ENCODE results near the gene WFDC2. TPM values are rescaled to one million over a fixed set of nuclear protein-coding genes. Genes with fewer than 3 reads are reported as not detected.

Gene WFDC2, protein sequence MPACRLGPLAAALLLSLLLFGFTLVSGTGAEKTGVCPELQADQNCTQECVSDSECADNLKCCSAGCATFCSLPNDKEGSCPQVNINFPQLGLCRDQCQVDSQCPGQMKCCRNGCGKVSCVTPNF
- total RNA-seq (2014; rRNA removed; shearing (Covaris generic)), result not detected in 2 replicates

GRCh38 chr20:45469336-45470261 lies at the start of gene WFDC2:
TSS of gene WFDC2 (plus strand) at chr20:45469753. CDS start at chr20:45469782, 29 bp downstream.
- no peak for DNase-seq (ENCODE audit: low read depth)

DNA sequence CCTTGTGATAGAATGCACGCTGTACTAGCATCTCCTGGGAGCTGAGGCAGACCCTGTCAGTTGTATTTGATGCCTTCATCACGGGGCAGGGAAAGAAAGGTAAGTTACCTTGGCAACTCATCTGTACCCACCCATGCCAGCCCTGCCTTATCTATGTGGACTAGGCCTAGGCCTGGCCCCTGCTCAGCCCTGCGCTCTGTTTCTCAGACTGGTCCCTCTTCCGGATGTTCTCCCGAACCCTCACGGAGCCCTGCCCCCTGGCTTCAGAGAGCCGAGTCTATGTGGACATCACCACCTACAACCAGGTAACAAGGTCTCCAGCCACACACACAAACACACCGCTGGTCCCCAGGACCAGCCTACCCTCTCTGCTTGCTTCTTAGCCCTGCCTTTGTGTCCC lies 49.4 kb upstream of the WFDC2 start:
- DNase-seq (ENCODE audit: low read depth), result no peak

- DNase-seq (ENCODE audit: low read depth), result no peak
Observed at GRCh38 chr20:45423700-45424099, 45.9 kb upstream of the WFDC2 start.

- no peak for DNase-seq (ENCODE audit: low read depth)
Observed at GRCh38 chr20:45425561-45425960, 44.0 kb upstream of the WFDC2 start.

DNA sequence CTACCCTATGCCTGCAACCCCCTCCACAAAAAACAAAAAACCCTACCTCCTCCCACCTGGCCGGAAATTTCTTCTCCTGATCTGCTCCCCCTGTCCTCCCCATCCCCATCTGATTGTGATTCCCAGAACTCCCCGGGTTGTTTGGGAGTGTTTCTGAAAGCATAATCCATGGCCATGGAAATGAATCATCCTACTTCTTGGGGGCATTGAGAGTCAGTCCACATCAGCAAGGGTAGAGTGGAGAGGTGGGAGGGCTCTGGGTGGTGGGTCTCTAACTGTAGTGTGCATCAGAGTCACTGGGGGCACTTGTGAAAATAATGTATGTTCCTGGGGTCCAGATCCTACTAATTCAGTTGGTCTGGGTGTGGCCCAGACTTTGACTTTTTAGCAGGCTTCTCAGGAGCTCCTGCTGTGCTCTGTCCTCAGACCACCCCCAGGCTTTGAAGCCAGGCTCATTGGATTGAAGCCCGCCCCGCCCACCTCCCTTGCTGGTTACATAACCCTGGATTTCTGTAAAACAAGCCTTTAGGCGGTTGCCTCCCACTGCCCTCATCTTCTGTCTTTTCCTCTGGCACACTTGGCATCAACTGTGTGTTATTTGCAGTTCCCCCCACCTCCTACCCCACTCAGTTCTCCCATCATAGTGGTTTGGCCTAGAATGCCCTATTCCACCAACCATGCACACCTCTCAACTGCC lies 43.1 kb upstream of the WFDC2 start:
- DNase-seq (ENCODE audit: low read depth), result no peak

- DNase-seq (ENCODE audit: low read depth), result no peak
Observed at GRCh38 chr20:45427236-45428149, 42.1 kb upstream of the WFDC2 start.

DNA sequence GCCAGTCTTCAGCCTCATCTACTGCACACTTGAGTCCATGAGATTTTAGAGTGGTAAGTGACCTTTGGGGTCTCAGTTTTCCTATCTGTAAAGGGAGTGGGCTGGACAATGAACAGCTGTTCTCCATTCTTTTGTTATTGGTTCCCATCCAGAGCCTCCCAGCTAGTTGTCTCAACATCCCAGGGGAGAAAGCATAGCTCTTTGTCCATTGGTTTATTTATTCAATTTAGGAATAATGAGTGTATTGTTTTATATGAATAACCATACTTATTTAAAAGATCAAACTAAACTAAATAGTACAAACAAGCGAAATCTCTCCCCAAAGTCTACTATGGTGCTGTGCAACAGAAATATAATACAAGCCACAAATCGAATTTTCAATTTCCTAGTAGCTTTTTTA lies 39.9 kb upstream of the WFDC2 start:
- no peak for DNase-seq (ENCODE audit: low read depth)

- no peak for DNase-seq (ENCODE audit: low read depth)
Observed at GRCh38 chr20:45432294-45432693, 37.3 kb upstream of the WFDC2 start.

GRCh38 chr20:45433316-45433715 lies 36.2 kb upstream of the WFDC2 start:
- peak; percentile 51 for DNase-seq (ENCODE audit: low read depth)

DNA sequence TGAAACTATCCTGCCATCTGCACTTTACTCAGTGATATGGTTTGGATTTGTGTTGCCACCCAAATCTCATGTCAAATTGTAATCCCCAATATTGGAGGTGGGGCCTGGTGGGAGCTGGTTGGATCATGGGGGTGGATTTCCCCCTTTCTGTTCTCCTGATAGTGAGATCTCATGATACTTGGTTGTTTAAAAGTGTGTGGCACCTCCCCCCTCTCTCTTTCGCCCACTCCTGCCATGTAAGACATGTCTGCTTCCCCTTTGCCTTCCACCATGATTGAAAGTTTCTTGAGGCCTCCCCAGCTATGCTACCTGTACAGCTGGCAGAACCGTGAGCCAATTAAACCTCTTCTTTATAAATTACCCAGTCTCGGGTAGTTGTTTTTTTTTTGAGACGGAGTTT lies 35.6 kb upstream of the WFDC2 start:
- no peak for DNase-seq (ENCODE audit: low read depth)

GRCh38 chr20:45436732-45437485 lies 32.6 kb upstream of the WFDC2 start:
- DNase-seq (ENCODE audit: low read depth), result peak; percentile 90

DNA sequence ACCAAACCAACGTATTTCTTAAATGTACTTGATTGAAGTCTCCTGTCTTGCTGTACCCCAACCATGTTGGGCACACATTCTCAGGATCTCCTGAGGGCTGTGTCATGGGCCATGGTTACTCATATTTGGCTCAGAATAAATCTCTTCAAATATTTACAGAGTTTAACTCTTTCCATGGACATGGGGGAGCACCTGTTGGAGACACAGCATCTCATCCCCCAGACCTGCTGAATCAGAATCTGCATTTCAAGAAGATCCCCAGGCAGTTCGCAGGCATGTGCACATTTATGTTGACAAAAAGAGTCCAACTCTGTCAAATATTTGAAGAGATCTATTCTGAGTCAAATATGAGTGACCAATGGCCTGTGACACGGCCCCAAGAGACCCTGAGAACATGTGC lies 29.1 kb upstream of the WFDC2 start:
- no peak for DNase-seq (ENCODE audit: low read depth)

DNA sequence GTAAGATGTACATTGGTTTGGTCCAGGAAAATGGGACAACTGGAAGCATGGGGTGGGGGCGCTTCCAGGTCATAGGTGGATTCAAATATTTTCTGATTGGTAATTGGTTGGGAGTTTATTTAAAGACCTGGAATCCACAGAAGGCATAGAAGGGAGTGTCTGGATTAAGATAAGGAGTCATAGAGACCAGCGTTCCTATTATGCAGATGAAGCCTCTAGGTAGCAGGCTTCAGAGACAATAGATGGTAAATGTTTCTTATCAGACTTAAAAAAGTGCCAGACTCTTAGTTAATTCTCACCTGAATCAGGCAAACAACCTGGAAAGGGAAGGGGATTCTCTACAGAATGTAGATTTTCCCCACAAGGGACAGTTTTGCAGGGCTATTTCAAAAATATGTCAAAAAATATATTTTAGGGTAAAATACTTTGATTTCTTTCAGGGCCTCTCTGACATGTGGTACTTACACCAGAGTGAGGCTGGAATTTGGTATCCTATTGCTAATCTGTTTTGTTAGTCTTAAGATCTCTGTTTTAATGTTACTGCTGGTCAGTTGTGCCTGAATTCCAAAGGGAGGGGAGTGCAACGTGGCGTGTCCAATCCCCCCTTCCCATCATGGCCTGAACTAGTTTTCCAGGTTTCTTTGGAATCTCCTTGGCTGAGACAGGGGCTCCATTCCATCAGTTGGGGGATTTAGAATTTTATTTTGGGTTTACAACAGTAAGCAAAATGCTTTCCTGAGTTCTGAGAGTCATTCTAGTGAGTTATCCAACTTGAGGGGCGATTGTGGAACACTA lies 28.5 kb upstream of the WFDC2 start:
- DNase-seq (ENCODE audit: low read depth), result no peak

DNA sequence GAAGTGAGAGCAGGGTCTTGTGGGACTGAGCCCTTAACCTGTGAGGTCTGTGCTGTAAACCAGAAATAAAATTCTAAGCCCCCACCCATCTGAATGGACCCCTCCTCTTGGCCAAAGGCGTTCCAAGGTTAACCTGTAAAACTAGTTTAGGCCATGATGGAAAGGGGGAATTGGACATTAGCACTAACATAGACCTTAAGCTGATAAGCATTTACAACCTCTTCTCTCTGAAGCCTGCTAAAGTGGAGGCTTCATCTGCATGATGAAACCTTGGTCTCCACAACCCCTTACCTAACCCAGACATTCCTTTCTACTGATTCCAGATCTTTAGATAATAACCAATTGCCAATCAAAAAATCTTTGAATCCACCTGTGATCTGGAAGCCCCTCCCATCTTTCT lies 27.8 kb upstream of the WFDC2 start:
- no peak for DNase-seq (ENCODE audit: low read depth)

- DNase-seq (ENCODE audit: low read depth), result no peak
Observed at GRCh38 chr20:45444050-45444449, 25.5 kb upstream of the WFDC2 start.

- peak; percentile 49 for DNase-seq (ENCODE audit: low read depth)
Observed at GRCh38 chr20:45445805-45446562, 23.6 kb upstream of the WFDC2 start.

GRCh38 chr20:45448270-45448669 lies 21.3 kb upstream of the WFDC2 start:
- DNase-seq (ENCODE audit: low read depth), result no peak

DNA sequence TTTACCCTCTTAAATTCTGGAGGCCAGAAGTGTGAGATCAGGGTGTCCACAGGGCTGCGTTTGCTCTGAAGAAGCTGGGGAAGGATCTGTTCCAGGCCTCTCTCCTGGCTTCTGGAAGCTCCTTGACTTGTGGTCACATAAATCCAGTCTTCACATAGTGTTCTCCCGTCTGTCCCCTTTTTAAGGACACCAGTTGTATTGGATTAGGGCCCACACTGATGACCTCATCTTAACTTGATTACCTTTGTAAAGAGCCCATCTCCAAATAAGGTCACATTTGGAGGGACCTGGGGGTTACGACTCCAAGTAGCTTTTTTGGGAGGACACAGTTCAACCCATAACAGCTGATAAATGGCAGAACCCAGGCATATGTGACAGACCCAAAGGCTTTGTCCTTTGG lies 20.0 kb upstream of the WFDC2 start:
- no peak for DNase-seq (ENCODE audit: low read depth)

GRCh38 chr20:45450097-45450818 lies 19.3 kb upstream of the WFDC2 start:
- DNase-seq (ENCODE audit: low read depth), result peak; percentile 47

Measured in M059J (cell line).